AG09309 (cell line): ENCODE data around the gene MAOA.
A peak's percentile ranks its signal among the peaks of the same experiment; 100 is the strongest.

ENCODE experiments used
- DNase-seq: peaks from one replicate; pipeline ENCODE4 v3.0.0-alpha.2; 2010; ENCODE audit warnings: low read depth
- H3K4me3 ChIP-seq: 2 replicates; pipeline ENCODE4 v1.5.1; 2011; ENCODE audit warnings: mild to moderate bottlenecking, low read depth, low read length, moderate library complexity; ENCODE audit not compliant: control insufficient read depth
- TF ChIP-seq, protein P1 (sequence below): IDR thresholded peaks from 2 replicates; pipeline ENCODE4 v1.5.1; 2011; ENCODE audit warnings: mild to moderate bottlenecking, low read depth, low read length, inconsistent platforms; ENCODE audit not compliant: insufficient read depth, control insufficient read depth; ENCODE audit errors: missing control alignments

Gene MAOA

DNA sequence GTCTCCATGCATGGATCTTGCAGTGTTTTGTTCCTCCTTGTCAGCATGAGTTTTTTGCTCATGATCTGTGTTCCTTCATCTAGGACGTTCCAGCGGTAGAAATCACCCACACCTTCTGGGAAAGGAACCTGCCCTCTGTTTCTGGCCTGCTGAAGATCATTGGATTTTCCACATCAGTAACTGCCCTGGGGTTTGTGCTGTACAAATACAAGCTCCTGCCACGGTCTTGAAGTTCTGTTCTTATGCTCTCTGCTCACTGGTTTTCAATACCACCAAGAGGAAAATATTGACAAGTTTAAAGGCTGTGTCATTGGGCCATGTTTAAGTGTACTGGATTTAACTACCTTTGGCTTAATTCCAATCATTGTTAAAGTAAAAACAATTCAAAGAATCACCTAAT is 88.2 kb downstream of the MAOA start:
- DNase-seq, result no peak
- TF ChIP-seq, protein P1, sequence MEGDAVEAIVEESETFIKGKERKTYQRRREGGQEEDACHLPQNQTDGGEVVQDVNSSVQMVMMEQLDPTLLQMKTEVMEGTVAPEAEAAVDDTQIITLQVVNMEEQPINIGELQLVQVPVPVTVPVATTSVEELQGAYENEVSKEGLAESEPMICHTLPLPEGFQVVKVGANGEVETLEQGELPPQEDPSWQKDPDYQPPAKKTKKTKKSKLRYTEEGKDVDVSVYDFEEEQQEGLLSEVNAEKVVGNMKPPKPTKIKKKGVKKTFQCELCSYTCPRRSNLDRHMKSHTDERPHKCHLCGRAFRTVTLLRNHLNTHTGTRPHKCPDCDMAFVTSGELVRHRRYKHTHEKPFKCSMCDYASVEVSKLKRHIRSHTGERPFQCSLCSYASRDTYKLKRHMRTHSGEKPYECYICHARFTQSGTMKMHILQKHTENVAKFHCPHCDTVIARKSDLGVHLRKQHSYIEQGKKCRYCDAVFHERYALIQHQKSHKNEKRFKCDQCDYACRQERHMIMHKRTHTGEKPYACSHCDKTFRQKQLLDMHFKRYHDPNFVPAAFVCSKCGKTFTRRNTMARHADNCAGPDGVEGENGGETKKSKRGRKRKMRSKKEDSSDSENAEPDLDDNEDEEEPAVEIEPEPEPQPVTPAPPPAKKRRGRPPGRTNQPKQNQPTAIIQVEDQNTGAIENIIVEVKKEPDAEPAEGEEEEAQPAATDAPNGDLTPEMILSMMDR, result no peak
- H3K4me3 ChIP-seq, result no peak overlapping the region

DNA sequence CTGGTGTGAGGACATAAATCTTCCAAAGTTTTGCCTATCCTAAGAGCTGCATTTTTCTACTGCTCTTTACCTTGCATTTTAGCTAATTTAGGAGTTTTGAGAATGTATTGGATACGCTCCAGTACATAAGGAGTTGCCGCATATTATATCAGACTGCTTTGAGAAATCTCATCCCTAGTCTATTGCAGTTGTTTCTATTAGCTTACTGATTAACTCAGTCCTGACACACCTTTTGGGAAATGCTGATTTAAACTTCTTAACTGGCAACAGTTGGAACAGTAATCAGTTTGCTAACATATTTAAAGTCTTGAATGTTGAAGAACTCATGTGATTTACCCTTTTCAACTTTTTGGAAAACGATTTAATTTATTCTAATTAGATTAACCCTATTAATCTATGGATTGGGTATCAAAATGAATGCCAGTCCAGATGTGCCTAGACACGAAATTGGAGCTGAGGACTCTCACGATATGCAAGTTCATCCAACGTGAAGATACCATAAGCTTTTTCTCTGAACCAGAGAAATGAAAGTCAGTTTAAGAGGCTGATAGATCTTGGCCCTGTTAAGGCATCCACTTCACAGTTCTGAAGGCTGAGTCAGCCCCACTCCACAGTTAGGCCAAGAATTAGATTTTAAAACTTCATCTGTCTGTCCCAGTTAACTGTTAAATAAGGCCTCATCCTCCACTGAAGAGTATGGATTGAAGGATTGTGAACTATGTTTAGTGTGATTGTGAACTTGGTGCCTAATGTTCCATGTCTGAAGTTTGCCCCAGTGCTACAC is 90.0 kb downstream of the MAOA start:
- TF ChIP-seq, protein P1, result no peak
- DNase-seq, result no peak
- no peak overlapping the region for H3K4me3 ChIP-seq

DNA sequence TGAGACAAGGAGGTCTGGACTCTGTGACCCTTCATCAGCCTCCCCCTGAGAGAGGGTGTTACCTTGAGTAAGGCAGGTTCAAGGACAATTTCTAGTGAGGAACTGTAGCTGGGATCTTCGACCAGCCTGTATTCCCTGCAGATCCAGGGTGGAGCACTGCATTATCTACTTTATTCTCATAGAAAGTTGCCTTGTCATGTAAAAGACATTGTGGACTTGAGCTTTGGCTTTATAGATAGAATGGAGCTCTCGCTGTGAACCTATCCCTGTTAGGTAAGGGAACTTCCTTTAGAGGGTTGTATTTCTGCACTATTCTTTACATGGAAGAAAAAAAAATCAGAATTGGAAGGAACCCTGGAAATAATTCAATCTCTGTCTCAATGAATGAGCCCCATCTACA is 91.4 kb downstream of the MAOA start:
- DNase-seq, result no peak
- no peak overlapping the region for H3K4me3 ChIP-seq
- TF ChIP-seq, protein P1, result no peak

DNA sequence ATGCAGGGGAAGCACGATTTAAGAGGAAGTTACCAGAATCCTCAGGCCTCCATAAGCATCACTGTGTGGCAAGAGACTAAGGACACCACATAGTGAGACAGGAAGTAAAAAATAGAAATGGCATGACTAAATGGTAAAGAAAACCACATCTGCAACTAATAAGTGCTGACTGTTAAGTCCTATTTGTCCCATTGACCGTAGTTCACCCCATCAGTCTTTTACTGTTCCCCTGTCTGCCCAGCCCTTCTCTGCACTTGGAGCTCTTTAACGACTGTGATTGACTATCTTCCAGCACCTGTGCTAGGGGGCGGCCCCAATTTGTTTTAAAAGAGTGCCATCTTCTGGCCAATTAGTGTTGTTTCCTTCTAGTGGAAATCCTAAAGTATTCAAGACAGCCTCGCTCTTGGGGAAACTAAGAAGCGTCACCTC is 94.2 kb downstream of the MAOA start:
- TF ChIP-seq, protein P1, result peak; percentile 40
- DNase-seq, result peak; percentile 3
- H3K4me3 ChIP-seq, result no peak overlapping the region

DNA sequence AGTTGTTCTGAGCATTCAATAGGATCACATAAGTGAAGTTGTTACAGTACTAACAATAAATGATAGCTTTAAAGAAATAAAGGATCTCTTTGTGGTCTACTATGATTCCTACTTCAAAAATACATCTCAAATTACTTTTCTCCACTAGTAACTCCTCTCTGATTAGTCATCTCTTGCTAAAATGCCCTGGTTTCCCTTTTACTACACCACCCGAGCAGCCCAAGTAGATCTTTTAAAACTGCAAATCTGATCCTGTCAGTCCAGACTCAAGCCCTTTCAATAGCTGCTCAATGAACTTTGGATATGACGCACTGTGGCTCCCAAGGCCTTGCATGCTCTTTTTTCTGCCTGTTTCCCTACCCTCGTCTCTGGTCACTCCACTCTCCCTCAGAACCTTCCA is 97.5 kb downstream of the MAOA start:
- H3K4me3 ChIP-seq, result no peak overlapping the region
- DNase-seq, result no peak
- TF ChIP-seq, protein P1, result no peak

DNA sequence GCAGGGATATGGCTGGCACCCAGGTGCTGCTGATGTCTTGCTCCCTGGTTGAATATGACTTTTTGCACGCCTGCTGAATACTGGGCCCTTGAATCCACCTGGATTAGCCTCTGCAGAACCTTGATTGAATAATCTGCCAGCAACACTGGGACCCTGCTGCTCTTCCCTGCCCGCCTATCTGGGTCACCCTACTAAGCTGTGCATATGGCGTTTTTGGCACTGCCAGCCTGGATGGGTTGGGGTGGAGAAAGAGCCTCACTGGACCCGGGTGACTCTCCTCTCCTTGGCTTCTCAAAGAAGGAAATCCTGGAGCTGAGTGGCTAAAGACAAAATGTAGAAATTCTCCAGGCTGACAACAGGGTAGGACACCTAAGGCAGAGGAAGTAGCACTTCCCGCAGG is 100.0 kb downstream of the MAOA start:
- TF ChIP-seq, protein P1, result no peak
- H3K4me3 ChIP-seq, result no peak overlapping the region
- no peak for DNase-seq
